Gastroesophageal sphincter (tissue), 4 donors: Measurements from ENCODE around the gene GLG1. TPM values are rescaled to one million over a fixed set of nuclear protein-coding genes. Genes with fewer than 3 reads are reported as not detected.

Experiments used
- ATAC-seq: fragments of 150-250 bp; one replicate; pipeline ENCODE4 v1.9.1; 2016; ENCODE audit warnings: mild to moderate bottlenecking, moderate library complexity
- H3K27ac ChIP-seq, 4 donors: fragments of 200-600 bp; sonication (generic) in 3 of 4; 1 replicate in 3 of 4; 2 replicates in 1 of 4; pipeline ENCODE4 v1.5.1; 2016 to 2019
- H3K27me3 ChIP-seq: fragments of 200-600 bp; sonication (generic); one replicate; pipeline ENCODE4 v1.5.1; 2019
- H3K36me3 ChIP-seq, 2 donors: fragments of 200-600 bp; sonication (generic); one replicate each; pipeline ENCODE4 v1.5.1; 2019; ENCODE audit warnings: control low read depth in 1 of 2
- H3K4me1 ChIP-seq, 3 donors: fragments of 200-600 bp; sonication (generic); 1 replicate in 2 of 3; 2 replicates in 1 of 3; pipeline ENCODE4 v1.5.1; 2016 to 2019; ENCODE audit warnings: control low read depth in 2 of 3
- H3K4me3 ChIP-seq, 2 donors: fragments of 200-600 bp; sonication (generic); one replicate each; pipeline ENCODE4 v1.5.1; 2019; ENCODE audit warnings: mild to moderate bottlenecking in 1 of 2, moderate library complexity in 1 of 2
- H3K9me3 ChIP-seq, 3 donors: fragments of 200-600 bp; sonication (generic); one replicate each; pipeline ENCODE4 v1.5.1; 2017 to 2019; ENCODE audit warnings: control low read depth in 2 of 3
- CTCF ChIP-seq, 4 experiments: fragments of 200-600 bp in 2 of 4; fragments of 450-650 bp in 2 of 4; sonication (generic) in 1 of 4; IDR thresholded peaks; one replicate each; pipeline ENCODE4 v1.5.1; 2017 to 2019; ENCODE audit warnings: antibody characterized with exemption in 4 of 4, mild to moderate bottlenecking in 2 of 4, moderate library complexity in 2 of 4
- EP300 ChIP-seq: sonication (generic); formaldehyde crosslinking; IDR thresholded peaks from one replicate; pipeline ENCODE4 v1.6.1; 2017; ENCODE audit warnings: antibody characterized with exemption, mild to moderate bottlenecking
- POLR2A ChIP-seq, 2 donors: fragments of 450-650 bp; IDR thresholded peaks; one replicate each; pipeline ENCODE4 v1.6.1; 2017; ENCODE audit warnings: antibody characterized with exemption in 2 of 2, mild to moderate bottlenecking in 2 of 2, moderate library complexity in 1 of 2
- POLR2AphosphoS5 ChIP-seq: sonication (generic); formaldehyde crosslinking; IDR thresholded peaks from one replicate; pipeline ENCODE4 v1.6.1; 2017; ENCODE audit warnings: antibody characterized with exemption
- WGBS, 2 donors: methylation state at CpG; one replicate each; pipeline ENCODE4 v1.1.5; 2018; ENCODE audit warnings: low coverage in 1 of 2; 5-methylcytosine and 5-hydroxymethylcytosine counted together
- total RNA-seq, 4 donors: library from RNA; depleted of rRNA; stranded (reverse); fragments of >200 nt; gene quantifications; one replicate each; pipeline ENCODE4 v1.1.0, GENCODE V29; 2016

The GLG1 gene
- total RNA-seq, 4 donors from 2014 or later: 121 to 151 (median 139) TPM

DNA sequence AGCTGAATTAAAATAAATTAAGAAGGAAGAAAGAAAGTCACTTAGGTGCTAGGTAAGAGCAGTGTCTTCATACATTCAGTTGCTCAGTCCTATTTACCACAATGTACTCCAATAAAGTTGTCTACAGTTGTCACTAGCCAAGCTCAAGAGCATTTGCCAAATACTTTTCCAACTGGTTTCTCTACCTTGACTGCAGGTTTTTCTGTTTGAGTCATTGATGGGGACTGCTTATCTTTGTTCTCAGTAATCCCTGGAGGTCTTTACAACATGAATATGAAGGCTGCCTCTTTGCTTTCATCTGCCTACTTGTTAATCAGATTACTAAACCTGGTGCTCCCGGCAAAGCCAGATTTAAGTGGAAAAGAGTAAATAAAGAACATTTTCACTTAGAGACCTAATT, 121.0 kb downstream of the GLG1 start:
- no peaks in the 10 kb centered on the region for H3K4me1 ChIP-seq
- H3K27ac ChIP-seq: no peak overlapping the region
- H3K9me3 ChIP-seq: no peaks in the 10 kb centered on the region
- 64 to 83% methylated on average over 1 of the region's 1 CpG for WGBS, 2 donors
- H3K27me3 ChIP-seq: no peaks in the 10 kb centered on the region
- H3K4me3 ChIP-seq: no peak overlapping the region
- TF ChIP-seq EP300 (no peak), CTCF (IDR thresholded peaks at IDR 0.05) (no peak), POLR2A (IDR thresholded peaks at IDR 0.05) (no peak), POLR2AphosphoS5 (no peak)
- no peak for ATAC-seq
- peaks cover 2 to 93% of the 10 kb centered on the region in 2 donors for H3K36me3 ChIP-seq

DNA sequence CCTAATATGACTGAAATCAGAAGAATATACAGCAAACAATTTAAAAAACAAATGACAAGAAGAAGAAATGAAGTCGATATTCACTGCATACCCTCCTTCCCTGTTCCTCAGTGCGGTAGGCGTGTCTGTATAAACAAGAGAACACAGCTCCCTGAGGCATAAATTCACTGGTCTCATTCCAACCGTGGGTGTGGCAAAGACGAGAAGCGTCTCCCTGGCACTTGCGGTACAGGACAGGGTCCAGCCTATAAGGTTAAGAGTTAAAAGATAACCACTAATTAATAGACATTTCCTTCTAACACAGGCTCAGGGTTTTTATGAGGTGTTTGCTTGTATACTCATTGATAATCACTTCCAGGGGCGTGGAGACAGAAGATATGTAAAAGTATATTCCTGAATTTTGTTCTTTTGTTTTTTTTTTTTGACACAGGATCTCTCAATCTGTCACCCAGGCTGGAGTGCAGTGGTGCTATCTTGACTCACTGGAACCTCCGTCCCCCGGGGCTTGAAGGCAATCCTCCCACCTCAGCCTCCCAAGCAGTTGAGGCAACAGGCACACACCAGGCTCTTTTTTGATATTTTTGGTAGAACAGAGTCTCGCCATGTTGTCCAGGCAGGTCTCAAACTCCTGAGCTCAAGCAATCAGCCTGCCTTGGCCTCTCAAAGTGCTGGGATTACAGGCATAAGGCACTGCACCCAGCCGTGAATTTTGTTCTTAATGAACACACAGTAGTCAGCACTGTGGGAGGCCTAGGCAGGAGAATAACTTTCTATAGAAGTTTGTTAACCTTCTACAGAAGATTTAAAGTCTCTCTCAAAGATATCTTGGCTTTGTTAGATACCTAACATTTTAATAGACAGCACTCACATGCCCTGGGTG, 126.5 kb downstream of the GLG1 start:
- ATAC-seq: no peak
- Histone ChIP-seq H3K4me1 (peaks cover 0 to 13% (median 0%) of the 10 kb centered on the region in 3 donors), H3K27me3 (no peaks in the 10 kb centered on the region), H3K27ac (peak overlapping the region in 1 of 4 donors; percentile 16), H3K4me3 (no peak overlapping the region), H3K36me3 (peaks cover 0 to 91% of the 10 kb centered on the region in 2 donors), H3K9me3 (no peaks in the 10 kb centered on the region)
- 43 to 44% methylated on average over 8 to 12 of the region's 12 CpGs for WGBS, 2 donors
- TF ChIP-seq CTCF (IDR thresholded peaks at IDR 0.05) (no peak), POLR2A (IDR thresholded peaks at IDR 0.05) (no peak), EP300 (no peak)

DNA sequence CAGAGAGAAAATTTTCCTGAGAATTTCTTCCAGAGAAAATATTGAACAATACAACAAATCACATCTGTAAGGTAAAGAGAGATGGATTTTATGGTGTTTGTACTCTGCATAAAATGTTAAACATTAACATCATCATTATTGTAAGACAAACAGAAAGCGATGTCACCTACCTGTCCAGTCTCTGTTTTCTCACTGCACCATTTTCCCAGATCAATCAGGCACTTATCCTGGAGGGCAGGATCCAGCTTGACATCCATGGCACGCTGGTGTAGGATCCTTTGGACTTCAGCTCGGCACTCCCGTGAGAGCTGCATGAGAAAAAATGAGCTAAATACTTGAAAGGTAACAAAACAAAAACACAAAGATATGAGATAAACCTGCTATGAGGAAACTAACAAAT, 129.7 kb downstream of the GLG1 start:
- no peaks in the 10 kb centered on the region for H3K27me3 ChIP-seq
- no peaks in the 10 kb centered on the region for H3K9me3 ChIP-seq
- peaks cover 0 to 13% (median 0%) of the 10 kb centered on the region in 3 donors for H3K4me1 ChIP-seq
- peaks cover 0 to 93% of the 10 kb centered on the region in 2 donors for H3K36me3 ChIP-seq
- H3K27ac ChIP-seq: no peak overlapping the region
- no peak for TF ChIP-seq EP300
- TF ChIP-seq POLR2A (IDR thresholded peaks at IDR 0.05): no peak
- TF ChIP-seq CTCF (IDR thresholded peaks at IDR 0.05): no peak
- no peak for TF ChIP-seq POLR2AphosphoS5
- WGBS, 2 donors: 88 to 94% methylated on average over 2 to 4 of the region's 4 CpGs
- H3K4me3 ChIP-seq: no peak overlapping the region
- ATAC-seq: no peak

- TF ChIP-seq POLR2AphosphoS5: no peak
- TF ChIP-seq POLR2A (IDR thresholded peaks at IDR 0.05): no peak
- TF ChIP-seq CTCF (IDR thresholded peaks at IDR 0.05): no peak
- no peak for TF ChIP-seq EP300
- Histone ChIP-seq H3K27me3 (no peaks in the 10 kb centered on the region), H3K9me3 (no peaks in the 10 kb centered on the region), H3K27ac (no peak overlapping the region), H3K36me3 (peaks cover 0 to 94% of the 10 kb centered on the region in 2 donors), H3K4me1 (no peaks in the 10 kb centered on the region), H3K4me3 (no peak overlapping the region)
- WGBS, 2 donors: 100% methylated on average over 1 of the region's 1 CpG
- ATAC-seq: no peak
Measured at GRCh38 chr16:74474416-74474815, 132.5 kb downstream of the GLG1 start.

DNA sequence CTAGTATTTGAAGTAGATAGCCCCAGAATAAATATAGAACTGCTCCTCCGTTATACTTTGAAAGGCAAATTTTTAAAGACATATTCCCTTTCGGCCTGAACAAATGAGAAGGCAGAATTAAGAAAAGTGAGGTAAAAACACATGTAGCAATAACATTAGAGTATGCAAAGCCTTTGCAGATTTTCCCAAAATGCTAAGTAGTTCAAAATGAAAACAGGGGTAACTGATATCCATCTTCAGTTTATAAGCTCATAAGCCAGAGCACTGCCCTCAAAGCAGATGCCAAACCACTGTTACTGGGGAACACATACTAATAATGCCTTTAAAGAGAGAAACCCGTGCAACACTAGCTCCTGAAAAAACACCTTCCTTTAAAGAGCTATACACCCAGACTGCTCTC, 134.4 kb downstream of the GLG1 start:
- Histone ChIP-seq H3K36me3 (peaks cover 0 to 100% of the 10 kb centered on the region in 2 donors), H3K4me1 (no peaks in the 10 kb centered on the region), H3K27ac (no peak overlapping the region), H3K4me3 (no peak overlapping the region), H3K9me3 (no peaks in the 10 kb centered on the region), H3K27me3 (no peaks in the 10 kb centered on the region)
- 63 to 64% methylated on average over 3 of the region's 3 CpGs for WGBS, 2 donors
- no peak for ATAC-seq
- TF ChIP-seq POLR2A (IDR thresholded peaks at IDR 0.05) (no peak), CTCF (IDR thresholded peaks at IDR 0.05) (no peak), POLR2AphosphoS5 (no peak), EP300 (no peak)
